Spleen (tissue), 11 donors: ENCODE results near the gene DAPK1. TPM values are rescaled to one million over a fixed set of nuclear protein-coding genes. Genes with fewer than 3 reads are reported as not detected.

Experiments
- DNase-seq: peaks from one replicate; pipeline ENCODE4 v3.0.0-alpha.2; 2020
- H3K27ac ChIP-seq, 8 donors: fragments of 200-600 bp; sonication (generic) in 7 of 8; 1 replicate in 4 of 8; 2 replicates in 4 of 8; pipeline versions ENCODE4 v1.5.0 to v1.8.0; 2016 to 2021; ENCODE audit warnings: inconsistent platforms in 4 of 8, mild to moderate bottlenecking in 4 of 8, moderate library complexity in 1 of 8
- H3K27me3 ChIP-seq, 7 donors: fragments of 200-600 bp; sonication (generic) in 6 of 7; replicated peaks in 1 of 7; 1 replicate in 4 of 7; 2 replicates in 3 of 7; pipeline versions ENCODE4 v1.5.0 to v1.8.0; 2016 to 2021; ENCODE audit warnings: inconsistent platforms in 3 of 7, mild to moderate bottlenecking in 1 of 7
- H3K36me3 ChIP-seq, 6 donors: fragments of 200-600 bp; sonication (generic) in 5 of 6; 1 replicate in 4 of 6; 2 replicates in 2 of 6; pipeline versions ENCODE4 v1.5.0 to v1.8.0; 2016 to 2021; ENCODE audit warnings: inconsistent platforms in 2 of 6
- H3K4me1 ChIP-seq, 6 donors: fragments of 200-600 bp; sonication (generic) in 5 of 6; 1 replicate in 3 of 6; 2 replicates in 3 of 6; pipeline versions ENCODE4 v1.5.0 to v1.8.0; 2016 to 2021; ENCODE audit warnings: inconsistent platforms in 3 of 6
- H3K4me3 ChIP-seq, 8 donors: fragments of 200-600 bp; sonication (generic) in 7 of 8; 1 replicate in 4 of 8; 2 replicates in 4 of 8; pipeline versions ENCODE4 v1.5.0 to v1.8.0; 2016 to 2021; ENCODE audit warnings: inconsistent platforms in 4 of 8, mild to moderate bottlenecking in 4 of 8, moderate library complexity in 2 of 8
- H3K9me3 ChIP-seq, 8 donors: fragments of 200-600 bp; sonication (generic) in 7 of 8; 1 replicate in 4 of 8; 2 replicates in 4 of 8; pipeline versions ENCODE4 v1.5.0 to v1.8.0; 2016 to 2021; ENCODE audit warnings: inconsistent platforms in 4 of 8
- CTCF ChIP-seq, 11 experiments: fragments of 200-600 bp in 7 of 11; fragments of 450-650 bp in 4 of 11; sonication (generic) in 4 of 11; IDR thresholded peaks in 8 of 11; conservative IDR thresholded peaks in 3 of 11; 1 replicate in 7 of 11; 2 replicates in 4 of 11; pipeline versions ENCODE4 v1.4.0 to v1.8.0; 2016 to 2021; ENCODE audit warnings: antibody characterized with exemption in 11 of 11, inconsistent platforms in 4 of 11, mild to moderate bottlenecking in 1 of 11
- POLR2A ChIP-seq, 3 donors: fragments of 450-650 bp; IDR thresholded peaks; one replicate each; pipeline ENCODE4 v1.5.1; 2017; ENCODE audit warnings: antibody characterized with exemption in 3 of 3, mild to moderate bottlenecking in 1 of 3
- POLR2AphosphoS5 ChIP-seq, 3 donors: sonication (generic); formaldehyde crosslinking; IDR thresholded peaks; one replicate each; pipeline ENCODE4 v1.5.1; 2017; ENCODE audit warnings: antibody characterized with exemption in 3 of 3
- WGBS, 5 donors: extraction: QIAGEN DNeasy Blood & Tissue Kit in 3 of 5; methylation state at CpG; one replicate each; pipeline versions ENCODE4 v1.1.5 to v1.1.7; 2013 to 2018; 5-methylcytosine and 5-hydroxymethylcytosine counted together
- intact Hi-C: fragments of 100-400 bp; cut with DNase I; formaldehyde crosslinking; loops from one replicate; pipeline ENCODE4 v1.15.0; 2023; ENCODE audit warnings: low total_unique reads
- polyA plus RNA-seq, 3 donors: library from polyadenylated mRNA; stranded (reverse); fragments of 200-250 nt; gene quantifications; one replicate each; pipeline ENCODE4 v1.2.1, GENCODE V29; 2013
- total RNA-seq, 7 donors: library from RNA; depleted of rRNA in 3 of 7; stranded (reverse); fragments of >200 nt in 3 of 7; fragmentation: NEBNext Ultra II Directional in 4 of 7; extraction: Animal tissue kit (Norgen Biotek cat#: 25700) in 4 of 7; gene quantifications; one replicate each; pipeline versions ENCODE4 v1.1.0 to v1.2.1, GENCODE V29; 2016 to 2021
- donor health status: healthy with polysubstance abuse.
- donor health status: DM: no; HTN: no; CAD: no; lungs with moderate emphysema.
- donor health status: DM: no; HTN: no; CAD: no.
- donor health status: Bipolar disorder and iron deficiency.
- donor health status: healthy.
- donor health status: DM: no; HTN: no; CAD: no.
- donor health status: DM: yes; HTN: yes; CAD: no.

Gene DAPK1
- total and polyA plus RNA-seq, 10 donors: 6.4 to 126 (median 102) TPM

GRCh38 chr9:87704342-87704741 is 206.7 kb downstream of the DAPK1 start:
- peaks cover 0 to 65% (median 0%) of the 10 kb centered on the region in 6 donors for H3K36me3 ChIP-seq

GRCh38 chr9:87706066-87706739 is 208.5 kb downstream of the DAPK1 start:
- TF ChIP-seq CTCF (IDR thresholded peaks at IDR 0.05 in 8 of 11, conservative IDR thresholded peaks at IDR 0.05 in 3 of 11) (no peak), POLR2AphosphoS5 (IDR thresholded peaks at IDR 0.05) (peak in 1 of 3 donors; percentile 9), POLR2A (IDR thresholded peaks at IDR 0.05) (no peak)
- no peak for DNase-seq
- H3K27me3 ChIP-seq: no peaks in the 10 kb centered on the region
- peaks cover 0 to 14% (median 0%) of the 10 kb centered on the region in 6 donors for H3K4me1 ChIP-seq
- H3K27ac ChIP-seq: no peak overlapping the region
- WGBS, 5 donors: 94 to 97% (median 95%) methylated on average over 35 to 39 of the region's 39 CpGs
- H3K4me3 ChIP-seq: no peak overlapping the region
- no peaks in the 10 kb centered on the region for H3K9me3 ChIP-seq
- intact Hi-C loops: no loop called here
- peaks cover 0 to 57% (median 0%) of the 10 kb centered on the region in 6 donors for H3K36me3 ChIP-seq

More at GRCh38 chr9:87704342-87704741, 206.7 kb downstream of the DAPK1 start:
- peaks cover 0 to 14% (median 0%) of the 10 kb centered on the region in 6 donors for H3K4me1 ChIP-seq
- 79 to 91% (median 84%) methylated on average over 6 of the region's 6 CpGs for WGBS, 5 donors
- DNase-seq: no peak
- H3K27ac ChIP-seq: no peak overlapping the region
- no peaks in the 10 kb centered on the region for H3K9me3 ChIP-seq
- intact Hi-C loops: no loop called here
- H3K27me3 ChIP-seq: no peaks in the 10 kb centered on the region
- TF ChIP-seq CTCF (IDR thresholded peaks at IDR 0.05 in 8 of 11, conservative IDR thresholded peaks at IDR 0.05 in 3 of 11) (no peak), POLR2AphosphoS5 (IDR thresholded peaks at IDR 0.05) (no peak), POLR2A (IDR thresholded peaks at IDR 0.05) (no peak)
- H3K4me3 ChIP-seq: no peak overlapping the region

- WGBS, 5 donors: 67 to 74% (median 68%) methylated on average over 6 of the region's 6 CpGs
- intact Hi-C loops: no loop called here
- no peak for DNase-seq
- Histone ChIP-seq H3K36me3 (peaks cover 0 to 42% (median 0%) of the 10 kb centered on the region in 6 donors), H3K27ac (no peak overlapping the region), H3K4me3 (no peak overlapping the region), H3K4me1 (peaks cover 0 to 20% (median 0%) of the 10 kb centered on the region in 6 donors), H3K27me3 (no peaks in the 10 kb centered on the region), H3K9me3 (no peaks in the 10 kb centered on the region)
- TF ChIP-seq POLR2A (IDR thresholded peaks at IDR 0.05) (no peak), CTCF (IDR thresholded peaks at IDR 0.05 in 8 of 11, conservative IDR thresholded peaks at IDR 0.05 in 3 of 11) (no peak)
These were observed 210.3 kb downstream of the DAPK1 start for GRCh38 chr9:87707805-87708506.

- Histone ChIP-seq H3K36me3 (peaks cover 0 to 36% (median 0%) of the 10 kb centered on the region in 6 donors), H3K4me1 (peaks cover 0 to 21% (median under 1%) of the 10 kb centered on the region in 6 donors), H3K27me3 (no peaks in the 10 kb centered on the region), H3K4me3 (no peak overlapping the region), H3K9me3 (no peaks in the 10 kb centered on the region), H3K27ac (no peak overlapping the region)
- intact Hi-C loops: no loop called here
- no peak for TF ChIP-seq CTCF (IDR thresholded peaks at IDR 0.05 in 8 of 11, conservative IDR thresholded peaks at IDR 0.05 in 3 of 11)
- no peak for TF ChIP-seq POLR2AphosphoS5 (IDR thresholded peaks at IDR 0.05)
- no peak for TF ChIP-seq POLR2A (IDR thresholded peaks at IDR 0.05)
- no peak for DNase-seq
- 69 to 80% (median 70%) methylated on average over 5 of the region's 5 CpGs for WGBS, 5 donors
These were observed 210.9 kb downstream of the DAPK1 start for GRCh38 chr9:87708546-87708945.
